OCI-M2 (cell line): Measurements from ENCODE around the gene GPANK1.
"Not testable (repeated sequence)": the region's sequence is repeated elsewhere in the genome, so short reads cannot be mapped to it uniquely, and the experiment has no call there.

Source experiments
- DNase-seq: peaks from one replicate; lab custom pipeline; 2025; ENCODE audit not compliant: unreplicated experiment; lab: John Stamatoyannopoulos, UW

Gene GPANK1

GRCh38 chr6:31664790-31665500 lies at the start of gene GPANK1:
Gene GPANK1 (minus strand): TSS chr6:31664997. CDS start chr6:31664478, 519 bp downstream.
- DNase-seq: peak; percentile 68

GRCh38 chr6:31713991-31714684 lies 49.3 kb upstream of the GPANK1 start:
- no peak for DNase-seq

- DNase-seq: no peak
These were observed 48.7 kb upstream of the GPANK1 start for GRCh38 chr6:31713465-31713864.

- no peak for DNase-seq
These were observed 47.5 kb upstream of the GPANK1 start for GRCh38 chr6:31712296-31712695.

GRCh38 chr6:31711233-31711632 lies 46.4 kb upstream of the GPANK1 start:
- DNase-seq: peak; percentile 80

GRCh38 chr6:31710523-31711219 lies 45.9 kb upstream of the GPANK1 start:
- DNase-seq: no peak

GRCh38 chr6:31709157-31709556 lies 44.4 kb upstream of the GPANK1 start:
- DNase-seq: not testable (repeated sequence)

GRCh38 chr6:31708224-31708623 lies 43.4 kb upstream of the GPANK1 start:
- DNase-seq: no peak

GRCh38 chr6:31707701-31708100 lies 42.9 kb upstream of the GPANK1 start:
- DNase-seq: no peak

- DNase-seq: peak; percentile 68
These were observed 41.8 kb upstream of the GPANK1 start, which contains the start of gene LY6G6F for GRCh38 chr6:31706599-31706998. Gene LY6G6F (plus strand): TSS chr6:31706866. CDS start chr6:31706907, 41 bp downstream.

GRCh38 chr6:31705931-31706330 lies 41.1 kb upstream of the GPANK1 start:
- no peak for DNase-seq

- DNase-seq: peak; percentile 92
These were observed 38.3 kb upstream of the GPANK1 start, which contains the start of gene ABHD16A for GRCh38 chr6:31702819-31703716. Gene ABHD16A (minus strand): TSS chr6:31703324. CDS start chr6:31703281, 43 bp downstream.

- DNase-seq: no peak
These were observed 37.6 kb upstream of the GPANK1 start for GRCh38 chr6:31702405-31702818.

GRCh38 chr6:31701666-31702404 lies 37.0 kb upstream of the GPANK1 start:
- DNase-seq: no peak

GRCh38 chr6:31700740-31701401 lies 36.1 kb upstream of the GPANK1 start:
- no peak for DNase-seq

- DNase-seq: no peak
These were observed 32.8 kb upstream of the GPANK1 start for GRCh38 chr6:31697555-31697954.

GRCh38 chr6:31693535-31693934 lies 28.7 kb upstream of the GPANK1 start:
- no peak for DNase-seq

- no peak for DNase-seq
These were observed 28.1 kb upstream of the GPANK1 start for GRCh38 chr6:31692886-31693285.

GRCh38 chr6:31692353-31692752 lies 27.6 kb upstream of the GPANK1 start:
- no peak for DNase-seq
